HG03457 (cell line): ENCODE results near the gene RYR2.
"Not testable (repeated sequence)": the region's sequence is repeated elsewhere in the genome, so short reads cannot be mapped to it uniquely, and the experiment has no call there.

Experiments
- ATAC-seq: cut with Tn5 transposase; IDR thresholded peaks from one replicate; pipeline ENCODE4 v1.9.1; 2021; ENCODE audit warnings: moderate number of reproducible peaks; ENCODE audit not compliant: unreplicated experiment

The RYR2 gene

DNA sequence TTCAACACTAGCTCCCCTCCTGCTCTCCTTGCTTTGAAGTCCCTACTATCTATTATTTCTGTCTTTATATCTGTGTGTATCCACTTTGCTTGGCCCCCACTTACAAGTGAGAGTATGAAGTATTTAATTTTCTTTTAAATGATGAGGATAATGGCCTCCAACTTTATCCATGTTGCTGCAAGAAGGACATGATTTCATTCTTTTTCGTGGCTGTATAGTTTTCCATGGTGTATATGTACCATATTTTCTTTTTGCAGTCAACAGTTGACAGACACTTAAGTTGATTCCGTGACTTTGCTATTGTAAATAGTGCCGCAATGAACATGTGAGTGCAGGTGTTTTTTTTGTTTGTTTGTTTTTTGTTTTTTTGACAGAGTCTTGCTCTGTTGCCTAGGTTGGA lies 483.1 kb downstream of the RYR2 start:
- no peak for ATAC-seq

DNA sequence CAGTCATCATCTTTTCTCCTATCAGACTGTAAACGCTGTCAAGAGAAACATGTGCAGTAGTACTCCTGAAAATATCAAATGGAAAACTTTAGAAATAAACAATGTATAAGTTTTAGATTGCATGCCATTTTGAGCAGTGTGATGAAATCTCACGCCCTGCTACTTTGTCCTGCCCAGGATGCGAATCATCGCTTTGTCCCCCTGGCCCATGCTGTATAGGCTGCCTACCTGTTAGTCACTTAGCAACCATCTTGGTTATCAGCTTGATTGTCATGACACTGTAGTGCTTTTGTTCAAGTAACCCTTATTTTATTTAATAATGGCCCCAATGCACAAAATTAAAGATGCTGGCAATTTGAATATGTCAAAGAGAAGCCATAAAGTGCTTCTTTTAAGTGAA lies 485.8 kb downstream of the RYR2 start:
- no peak for ATAC-seq

DNA sequence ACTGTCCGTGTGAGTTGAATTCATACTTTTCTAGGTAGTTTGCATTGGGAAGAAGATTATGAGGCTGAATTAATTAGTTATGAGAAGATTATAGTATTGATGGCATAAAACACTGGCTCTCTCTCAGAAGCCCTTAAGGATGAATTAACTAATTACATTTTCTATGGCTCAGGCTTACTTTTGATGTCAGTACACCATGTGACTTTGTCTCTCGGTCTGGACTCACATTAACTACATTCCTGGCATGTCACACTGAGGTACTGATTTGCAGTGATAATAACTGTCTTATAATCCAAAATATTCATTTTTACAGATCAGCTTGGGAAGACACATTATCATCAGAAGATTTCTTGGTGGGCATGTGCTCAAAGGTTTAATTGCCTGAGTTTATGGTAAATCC lies 486.6 kb downstream of the RYR2 start:
- no peak for ATAC-seq

DNA sequence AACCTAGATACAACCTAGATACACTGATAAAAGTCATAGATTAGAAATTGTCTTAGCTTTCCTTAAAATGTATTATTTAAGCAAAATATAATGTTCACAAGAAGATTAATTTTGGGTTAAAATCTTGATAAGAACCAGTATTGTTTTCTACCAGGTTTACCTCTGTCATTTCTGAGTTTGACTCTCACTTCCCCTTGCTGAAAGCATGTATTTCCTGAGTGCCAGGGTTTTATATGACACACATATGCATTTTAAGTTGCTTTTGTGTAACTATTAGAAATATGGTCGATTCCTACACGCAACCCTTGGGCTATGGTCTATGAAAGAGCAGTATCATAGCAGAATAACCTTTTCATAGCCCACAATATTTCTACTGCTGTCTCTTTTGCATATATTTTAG lies 497.1 kb downstream of the RYR2 start:
- ATAC-seq = no peak

DNA sequence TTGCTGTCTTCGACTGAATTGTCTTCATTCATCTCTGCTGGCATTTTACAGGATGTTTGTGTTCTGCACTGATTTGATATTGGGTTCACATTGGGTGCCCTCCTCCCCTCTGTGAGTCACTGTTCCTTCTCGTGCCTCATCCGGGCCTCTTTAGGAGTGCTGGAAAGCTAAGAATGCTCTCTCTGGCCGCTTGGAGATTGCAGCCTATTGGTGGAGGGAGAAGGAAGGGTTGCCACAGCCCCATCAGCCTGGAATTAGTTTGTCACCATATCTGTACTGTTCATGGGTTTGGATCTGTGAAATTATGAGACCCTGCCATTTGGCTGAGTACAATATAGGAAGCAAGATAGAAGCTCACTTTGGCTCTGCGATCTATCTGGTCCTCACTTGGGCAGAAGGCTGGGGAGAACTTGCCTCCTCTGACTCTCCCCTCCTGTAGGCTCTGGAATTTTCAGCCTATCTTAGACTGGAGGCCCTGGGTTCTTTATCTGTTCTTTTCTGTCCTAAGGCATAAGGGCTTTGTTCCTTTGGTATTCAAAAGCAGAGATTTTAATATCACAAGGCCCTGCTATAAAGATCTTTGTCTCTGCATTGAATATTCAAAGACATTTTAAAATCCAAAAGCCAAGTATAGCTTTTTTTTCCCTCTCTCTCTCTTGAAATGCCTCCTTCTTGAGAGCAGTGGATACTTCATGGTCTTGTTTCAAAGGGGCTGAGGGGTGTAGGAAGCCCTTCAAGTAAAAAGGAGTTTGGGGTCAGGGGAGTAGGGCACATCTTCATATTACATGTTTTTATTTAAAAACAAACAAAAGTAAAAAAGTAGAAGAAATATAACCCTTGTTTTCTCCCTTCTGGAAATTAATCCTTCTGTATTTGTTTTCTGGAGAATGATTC lies 500.8 kb downstream of the RYR2 start:
- no peak for ATAC-seq

DNA sequence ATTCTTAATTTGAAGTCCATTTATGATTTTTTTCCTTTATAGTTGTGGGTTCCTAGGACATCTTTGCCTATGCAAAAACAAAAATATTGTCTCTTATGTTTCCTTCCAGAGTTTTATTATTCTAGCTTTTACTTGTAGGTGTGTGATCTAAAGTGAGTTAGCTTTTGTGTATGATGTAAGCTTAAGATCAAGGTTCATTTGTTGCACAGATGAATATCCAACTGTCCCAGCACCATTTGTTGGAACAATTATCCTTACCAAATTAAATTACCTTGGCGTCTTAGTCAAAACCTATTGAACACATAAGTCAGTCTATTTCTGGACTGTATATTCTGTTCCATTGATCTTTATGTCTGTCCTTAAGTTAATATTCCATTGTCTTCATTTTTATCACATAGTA lies 511.1 kb downstream of the RYR2 start:
- ATAC-seq = no peak

DNA sequence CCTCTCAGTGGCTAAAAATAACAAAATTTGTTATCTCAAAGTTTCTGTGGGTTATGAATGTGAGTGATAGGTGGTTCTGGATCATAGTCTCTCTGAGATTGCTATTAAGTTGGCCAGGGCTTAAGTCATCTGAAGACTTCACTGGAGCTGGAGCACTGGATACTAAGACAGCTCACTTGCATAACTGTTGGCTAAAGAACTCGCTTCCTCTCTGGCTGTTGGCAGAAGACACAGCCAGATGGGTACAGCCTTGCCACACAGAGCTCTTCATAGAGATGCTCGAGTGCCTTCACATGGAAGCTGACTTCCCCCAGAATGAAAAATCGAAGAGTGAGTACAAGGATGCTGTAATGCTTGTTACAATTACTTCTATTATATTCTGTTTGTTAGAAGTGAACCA lies 514.9 kb downstream of the RYR2 start:
- ATAC-seq = no peak

DNA sequence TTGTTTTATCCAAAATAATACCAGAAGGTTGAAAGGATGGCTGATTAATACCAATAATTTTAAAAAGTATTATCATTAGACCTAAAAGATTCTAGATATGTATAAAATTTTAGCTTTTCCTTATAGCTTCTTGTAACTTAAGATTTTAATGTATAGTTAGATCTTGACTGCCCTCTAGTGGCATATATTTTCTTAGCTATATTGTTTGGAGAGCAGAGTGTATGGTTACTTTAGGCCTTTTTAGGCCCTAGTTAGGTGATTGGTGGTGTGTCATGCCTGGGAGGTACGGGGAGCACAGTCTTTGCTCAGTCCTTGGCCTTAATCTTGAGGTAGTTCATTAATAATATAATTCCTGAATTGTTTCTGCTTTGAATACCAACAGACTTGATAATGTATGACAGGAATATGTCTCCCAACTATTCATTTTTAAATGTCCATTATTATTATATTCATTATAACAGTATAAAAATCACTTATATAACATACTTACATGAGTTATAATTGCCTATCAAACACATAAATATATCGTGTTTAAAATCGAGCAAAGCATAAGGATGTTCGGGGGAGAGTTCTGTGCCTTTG lies 520.3 kb downstream of the RYR2 start:
- no peak for ATAC-seq

DNA sequence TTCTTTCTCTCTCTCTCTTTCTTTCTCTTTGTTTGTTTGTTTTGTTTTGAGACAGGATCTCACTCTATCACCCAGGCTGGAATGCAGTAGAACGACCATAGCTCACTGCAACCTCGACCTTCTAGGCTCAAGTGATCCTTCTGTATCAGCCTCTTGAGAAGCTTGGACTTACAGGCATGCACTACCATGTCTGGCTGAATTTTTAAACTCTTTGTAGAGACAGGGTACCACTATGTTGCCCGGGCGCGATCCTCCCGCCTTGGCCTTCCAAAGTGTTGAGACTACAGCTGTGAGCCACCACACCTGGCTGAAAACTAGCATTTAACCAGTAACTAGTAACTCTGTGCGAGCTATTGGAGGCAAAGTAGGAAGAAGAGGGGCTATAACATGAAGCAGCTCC lies 523.3 kb downstream of the RYR2 start:
- ATAC-seq = no peak

DNA sequence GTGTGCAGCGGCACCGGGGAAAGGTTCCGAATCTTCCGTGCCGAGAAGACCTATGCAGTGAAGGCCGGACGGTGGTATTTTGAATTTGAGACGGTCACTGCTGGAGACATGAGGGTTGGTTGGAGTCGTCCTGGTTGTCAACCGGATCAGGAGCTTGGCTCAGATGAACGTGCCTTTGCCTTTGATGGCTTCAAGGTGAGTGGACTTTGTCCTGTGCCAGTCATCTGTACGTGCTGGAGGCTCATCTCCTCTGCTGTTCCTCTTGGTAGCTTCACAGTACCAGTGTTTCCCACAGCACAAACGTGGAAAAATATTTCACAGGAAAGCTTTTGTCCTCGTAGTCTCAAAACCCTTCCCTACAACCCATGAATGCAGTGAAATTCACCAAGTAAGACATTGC lies 524.6 kb downstream of the RYR2 start:
- ATAC-seq = no peak

DNA sequence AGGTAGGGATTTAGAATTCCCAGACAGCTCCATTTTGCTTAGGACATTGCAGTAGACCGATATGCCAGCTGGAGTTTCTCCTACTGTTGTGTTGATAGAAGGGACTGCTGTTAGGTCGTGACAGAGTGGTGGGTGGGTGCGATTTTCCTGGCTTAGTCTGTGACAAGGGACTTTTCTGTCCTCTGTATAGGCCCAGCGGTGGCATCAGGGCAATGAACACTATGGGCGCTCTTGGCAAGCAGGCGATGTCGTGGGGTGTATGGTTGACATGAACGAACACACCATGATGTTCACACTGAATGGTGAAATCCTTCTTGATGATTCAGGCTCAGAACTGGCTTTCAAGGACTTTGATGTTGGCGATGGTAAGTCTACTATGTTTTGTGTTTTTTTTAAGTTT lies 527.0 kb downstream of the RYR2 start:
- no peak for ATAC-seq

DNA sequence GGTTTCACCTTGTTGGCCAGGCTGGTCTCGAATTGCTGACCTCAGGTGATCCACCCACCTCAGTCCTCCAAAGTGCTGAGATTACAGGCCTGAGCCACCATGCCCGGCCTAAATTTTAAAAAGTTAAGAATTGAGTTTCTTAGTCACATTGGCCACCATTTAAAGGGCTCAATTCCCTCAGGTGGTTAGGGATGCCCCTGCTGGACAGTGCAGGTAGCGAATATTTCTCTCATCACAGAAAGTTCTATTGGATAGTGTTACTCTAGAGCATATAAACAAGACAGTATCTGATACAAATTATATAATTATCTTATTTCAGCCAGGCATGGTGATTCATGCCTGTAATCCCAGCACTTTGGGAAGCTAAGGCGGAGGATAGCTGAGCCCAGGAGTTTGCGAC lies 528.5 kb downstream of the RYR2 start:
- ATAC-seq = no peak

DNA sequence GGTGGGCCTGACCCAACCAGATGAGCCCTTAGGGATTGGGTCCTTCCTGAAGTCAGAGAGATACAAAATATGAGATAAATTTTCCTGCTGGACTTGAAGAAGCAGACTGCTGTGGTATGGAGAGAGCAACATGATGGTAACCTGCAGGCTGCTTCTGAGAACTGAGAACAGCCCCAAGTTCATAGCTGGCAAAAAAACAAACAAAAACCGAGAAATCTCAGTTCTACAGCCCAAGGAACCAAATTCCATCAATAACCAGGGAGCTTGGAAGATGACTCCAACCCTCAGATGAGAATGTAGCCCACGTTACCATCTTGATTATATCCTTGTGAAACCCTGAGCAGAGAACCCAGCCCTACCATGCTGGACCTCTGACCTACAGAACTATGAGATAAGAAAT lies 532.6 kb downstream of the RYR2 start:
- ATAC-seq = no peak

DNA sequence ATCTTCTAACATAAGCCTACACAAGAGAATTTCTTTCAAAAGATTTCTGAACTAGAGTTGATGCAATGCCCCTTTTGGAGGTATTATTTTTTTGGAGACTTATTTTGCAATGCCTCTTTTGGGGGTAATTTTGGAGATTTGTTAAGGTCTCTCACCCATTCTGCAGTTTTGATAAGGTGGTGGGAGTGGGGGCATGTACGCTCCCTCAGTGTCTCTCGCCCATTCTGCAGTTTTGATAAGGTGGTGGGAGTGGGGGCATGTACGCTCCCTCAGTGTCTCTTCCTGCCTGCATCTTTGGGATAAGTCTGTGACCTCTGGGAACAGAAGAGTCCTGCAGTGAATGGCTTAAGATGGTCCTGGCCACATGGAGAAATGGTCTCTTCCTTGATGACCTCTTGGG lies 536.6 kb downstream of the RYR2 start:
- no peak for ATAC-seq

DNA sequence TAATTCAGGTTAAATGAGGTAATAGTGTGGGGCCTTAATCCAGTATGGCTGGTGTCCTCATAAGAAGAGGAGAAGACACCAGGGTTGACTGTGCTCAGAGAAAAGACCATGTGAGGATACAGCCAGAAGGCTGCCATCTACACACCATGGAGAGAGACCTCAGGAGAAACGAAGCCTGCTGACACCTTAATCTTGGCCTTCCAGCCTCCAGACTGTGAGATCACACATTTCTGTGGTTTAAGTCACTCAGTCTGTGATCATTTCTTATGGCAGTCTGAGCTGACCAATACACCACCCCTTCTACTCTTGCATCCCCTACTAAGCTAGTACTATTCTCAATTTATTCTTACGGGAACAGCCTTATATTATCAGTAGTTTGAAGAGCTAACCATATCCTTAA lies 538.7 kb downstream of the RYR2 start:
- ATAC-seq = no peak

DNA sequence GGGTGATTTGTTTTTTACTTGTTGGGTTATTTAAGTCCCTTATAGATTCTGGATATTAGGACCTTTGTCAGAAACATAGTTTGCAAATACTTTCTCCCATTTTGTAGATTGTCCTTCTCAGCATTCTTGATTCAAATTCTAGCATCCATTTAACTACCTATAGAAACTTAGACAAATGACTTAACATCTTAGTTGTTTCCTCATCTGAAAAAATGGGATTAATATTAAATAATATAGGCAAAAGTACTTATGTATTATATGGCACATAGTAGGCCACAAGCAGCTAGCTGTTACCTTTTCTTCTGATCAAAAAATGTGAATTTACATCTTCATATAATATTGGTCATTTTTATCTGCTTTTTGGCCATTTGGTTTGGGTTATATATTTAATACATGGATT lies 541.3 kb downstream of the RYR2 start:
- ATAC-seq = no peak

DNA sequence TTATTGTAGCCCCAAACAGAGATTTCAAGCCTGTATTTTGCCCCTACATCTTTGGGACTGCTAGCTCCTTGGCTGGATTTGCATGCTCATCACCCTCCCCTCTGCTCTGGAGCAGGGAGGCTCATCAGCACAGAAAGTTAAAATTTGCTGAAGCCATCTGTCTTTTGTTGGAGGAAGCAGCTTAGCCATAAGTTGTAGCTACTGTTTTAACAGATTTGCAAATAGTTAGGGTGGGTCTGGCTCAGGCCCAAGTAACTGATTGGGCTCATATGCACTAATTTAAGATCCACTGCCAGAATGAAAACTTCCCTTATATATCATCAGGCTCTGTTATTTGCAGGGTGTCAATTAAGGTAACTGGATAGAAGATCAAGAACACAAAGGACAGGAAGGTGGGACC lies 541.8 kb downstream of the RYR2 start:
- ATAC-seq = no peak

DNA sequence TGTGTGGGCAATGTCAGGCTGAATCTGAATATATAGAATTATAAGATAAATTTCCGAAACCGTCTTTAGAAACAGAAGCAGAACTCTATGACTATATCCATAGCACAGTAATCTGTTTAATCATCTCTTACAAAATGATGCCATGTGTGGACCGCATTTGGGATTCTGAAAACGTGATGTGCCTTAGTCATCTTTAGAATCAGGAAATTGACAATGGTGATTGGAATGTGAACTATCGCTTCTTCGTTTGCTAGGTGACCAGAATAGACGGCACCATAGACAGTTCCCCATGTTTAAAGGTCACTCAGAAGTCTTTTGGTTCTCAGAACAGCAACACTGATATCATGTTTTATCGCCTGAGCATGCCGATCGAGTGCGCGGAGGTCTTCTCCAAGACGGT lies 548.4 kb downstream of the RYR2 start:
- no peak for ATAC-seq

DNA sequence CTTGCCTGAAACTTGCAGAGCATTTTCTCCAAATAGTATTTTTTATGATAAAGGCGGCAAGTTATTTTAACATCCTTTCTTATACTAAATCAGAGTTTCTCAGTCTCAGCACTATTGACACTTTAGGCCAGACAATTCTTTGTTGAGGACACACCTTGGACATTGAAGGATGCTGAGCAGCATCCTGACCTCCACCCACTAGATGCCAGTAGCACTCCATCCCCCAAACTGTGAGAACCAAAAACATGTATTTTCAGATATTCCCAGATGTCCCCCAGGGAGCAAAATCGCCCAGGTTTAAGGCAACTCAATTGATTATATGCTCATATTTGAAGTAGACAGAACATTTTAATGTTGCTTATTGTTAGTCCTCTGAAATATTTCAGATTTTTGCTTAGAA lies 549.4 kb downstream of the RYR2 start:
- ATAC-seq = no peak

DNA sequence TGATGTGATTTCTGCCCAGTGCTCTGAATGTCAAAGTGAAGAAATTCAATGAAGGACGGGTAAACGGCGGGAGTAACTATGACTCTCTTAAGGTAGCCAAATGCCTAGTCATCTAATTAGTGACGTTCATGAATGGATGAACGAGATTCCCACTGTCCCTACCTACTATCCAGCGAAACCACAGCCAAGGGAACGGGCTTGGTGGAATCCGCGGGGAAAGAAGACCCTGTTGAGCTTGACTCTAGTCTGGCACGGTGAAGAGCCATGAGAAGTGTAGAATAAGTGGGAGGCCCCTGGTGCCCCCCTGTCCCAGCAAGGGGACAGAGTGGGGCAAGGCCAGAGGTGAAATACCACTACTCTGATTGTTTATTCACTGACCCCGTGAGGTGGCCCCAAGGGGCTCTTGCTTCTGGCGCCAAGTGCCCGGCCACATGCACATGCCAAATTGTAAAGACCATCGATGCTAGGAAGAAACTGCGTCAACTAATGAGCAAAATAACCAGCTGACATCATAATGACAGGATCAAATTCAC lies 561.1 kb downstream of the RYR2 start:
- not testable (repeated sequence) for ATAC-seq

DNA sequence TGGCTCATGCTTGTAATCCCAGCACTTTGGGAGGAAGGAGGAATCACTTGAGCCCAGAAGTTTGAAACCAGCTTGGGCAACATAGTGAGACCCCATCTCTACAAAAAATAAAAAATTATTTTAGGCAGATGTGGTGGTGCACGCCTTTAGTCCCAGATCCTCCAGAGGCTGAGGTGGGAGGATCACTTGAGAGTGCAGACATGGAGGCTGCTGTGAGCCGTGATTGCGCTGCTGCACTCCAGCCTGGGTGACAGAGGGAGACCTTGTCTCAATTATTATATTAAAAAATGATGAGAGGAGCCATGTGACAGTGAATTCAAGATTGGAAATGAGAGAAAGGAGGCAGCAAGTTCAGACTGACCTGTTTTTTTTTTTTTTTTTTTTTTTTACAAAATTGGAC lies 566.4 kb downstream of the RYR2 start:
- no peak for ATAC-seq

DNA sequence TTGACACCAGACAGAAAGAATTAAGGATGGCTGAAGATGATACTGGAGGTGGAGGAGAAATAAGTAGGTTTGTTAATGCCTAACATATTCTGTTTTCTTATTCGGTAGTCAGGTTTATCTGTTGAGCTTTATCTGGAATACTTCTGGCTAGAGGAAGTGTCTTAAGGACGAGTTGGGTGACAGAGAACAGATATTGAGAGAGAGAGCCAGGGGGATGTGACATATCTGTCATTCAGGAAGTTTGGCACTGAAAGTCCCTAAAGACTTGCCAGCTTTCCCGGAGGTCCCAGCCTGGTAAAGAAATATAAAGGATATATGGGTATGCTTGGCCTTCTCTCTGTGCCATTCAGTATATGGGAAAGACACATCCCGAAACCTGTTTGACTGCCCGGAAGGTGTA lies 568.2 kb downstream of the RYR2 start:
- no peak for ATAC-seq

DNA sequence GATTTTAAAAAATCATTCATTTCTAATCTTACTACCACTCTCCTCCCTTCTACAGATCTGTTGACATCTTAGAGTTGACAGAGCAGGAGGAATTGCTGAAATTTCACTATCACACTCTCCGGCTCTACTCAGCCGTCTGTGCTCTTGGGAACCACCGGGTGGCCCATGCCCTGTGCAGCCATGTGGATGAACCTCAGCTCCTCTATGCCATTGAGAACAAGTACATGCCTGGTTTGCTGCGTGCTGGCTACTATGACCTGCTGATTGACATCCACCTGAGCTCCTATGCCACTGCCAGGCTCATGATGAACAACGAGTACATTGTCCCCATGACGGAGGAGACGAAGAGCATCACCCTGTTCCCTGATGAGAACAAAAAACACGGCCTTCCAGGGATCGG lies 572.0 kb downstream of the RYR2 start:
- no peak for ATAC-seq
